GM21360 (cell line): Measurements from ENCODE around the gene MRPS2.
"Not testable (repeated sequence)": the region's sequence is repeated elsewhere in the genome, so short reads cannot be mapped to it uniquely, and the experiment has no call there.

Source experiments
- ATAC-seq: cut with Tn5 transposase; IDR thresholded peaks from one replicate; pipeline ENCODE4 v1.9.1; 2021; ENCODE audit warnings: mild to moderate bottlenecking, moderate library complexity; ENCODE audit not compliant: unreplicated experiment

MRPS2 gene

GRCh38 chr9:135526730-135527571, 26.5 kb downstream of the MRPS2 start:
- no peak for ATAC-seq

GRCh38 chr9:135528842-135529435, 28.5 kb downstream of the MRPS2 start:
- ATAC-seq, result not testable (repeated sequence)

- ATAC-seq, result no peak
These were observed 29.7 kb downstream of the MRPS2 start for GRCh38 chr9:135530146-135530545.

GRCh38 chr9:135531096-135531495, 30.6 kb downstream of the MRPS2 start:
- ATAC-seq, result no peak

GRCh38 chr9:135533113-135533512, 32.6 kb downstream of the MRPS2 start:
- no peak for ATAC-seq

- ATAC-seq, result no peak
These were observed 33.2 kb downstream of the MRPS2 start for GRCh38 chr9:135533674-135534073.

GRCh38 chr9:135534192-135534711, 33.8 kb downstream of the MRPS2 start:
- ATAC-seq, result not testable (repeated sequence)

GRCh38 chr9:135534826-135535225, 34.3 kb downstream of the MRPS2 start:
- not testable (repeated sequence) for ATAC-seq

- ATAC-seq, result not testable (repeated sequence)
These were observed 35.1 kb downstream of the MRPS2 start for GRCh38 chr9:135535631-135536030.

- no peak for ATAC-seq
These were observed 35.7 kb downstream of the MRPS2 start for GRCh38 chr9:135536216-135536615.

- not testable (repeated sequence) for ATAC-seq
These were observed 42.9 kb downstream of the MRPS2 start for GRCh38 chr9:135543262-135543894.

GRCh38 chr9:135544981-135545635, 44.6 kb downstream of the MRPS2 start:
- ATAC-seq, result no peak

GRCh38 chr9:135545646-135546176, 45.2 kb downstream of the MRPS2 start, which contains the start of gene OBP2A:
TSS of gene OBP2A (plus strand) at chr9:135546126. CDS start at chr9:135546181, 55 bp downstream.
- ATAC-seq, result not testable (repeated sequence)

GRCh38 chr9:135546792-135547617, 46.5 kb downstream of the MRPS2 start:
- not testable (repeated sequence) for ATAC-seq

- no peak for ATAC-seq
These were observed 47.6 kb downstream of the MRPS2 start for GRCh38 chr9:135547756-135548736.

- not testable (repeated sequence) for ATAC-seq
These were observed 49.2 kb downstream of the MRPS2 start for GRCh38 chr9:135549478-135550343.

- ATAC-seq, result no peak
These were observed 49.9 kb downstream of the MRPS2 start for GRCh38 chr9:135550344-135550918.
